Eye (tissue), 1 donor: ENCODE measurements around the gene TRABD2B.

Experiments used
- DNase-seq: peaks from one replicate; pipeline ENCODE4 v3.0.0-alpha.2; 2015

Gene TRABD2B

DNA sequence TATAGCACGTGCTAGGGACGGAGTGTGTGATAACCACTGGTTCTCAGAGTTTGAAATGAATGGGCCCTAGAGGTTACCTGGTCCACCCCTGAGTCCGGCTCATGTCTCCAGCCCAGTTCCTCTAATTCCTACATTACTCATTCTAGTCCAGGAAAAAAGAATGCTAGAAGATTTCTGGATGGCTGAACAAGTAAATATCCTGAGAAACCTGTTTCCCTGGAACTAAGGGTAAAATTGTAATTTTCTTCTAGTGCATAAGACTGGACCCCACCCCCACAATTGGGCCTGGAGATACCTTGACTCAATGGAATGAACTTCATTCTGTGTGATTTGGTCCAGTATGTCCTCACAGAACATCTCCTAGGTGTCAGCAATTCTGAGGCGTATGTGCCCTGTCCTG lies 208.4 kb downstream of the TRABD2B start:
- no peak for DNase-seq

DNA sequence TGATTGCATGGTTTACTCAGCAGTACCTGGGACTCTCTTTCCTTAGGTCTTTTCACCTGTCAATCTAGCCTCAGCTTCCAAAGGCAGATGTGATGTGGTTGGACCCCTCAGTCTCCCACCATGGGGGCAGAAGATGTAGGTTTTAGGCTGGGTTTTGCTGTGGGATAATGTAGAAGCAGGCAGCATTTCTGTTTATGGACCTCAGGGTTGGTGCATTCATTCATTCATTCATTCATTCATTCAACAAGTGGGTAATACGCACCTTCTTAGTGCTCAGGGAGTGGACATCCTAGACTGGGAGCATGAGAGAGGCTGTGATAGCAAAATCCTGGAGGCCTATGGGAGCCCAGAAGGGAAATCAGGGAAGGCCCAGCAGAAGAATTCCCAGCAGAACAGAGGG lies 209.6 kb downstream of the TRABD2B start:
- no peak for DNase-seq

DNA sequence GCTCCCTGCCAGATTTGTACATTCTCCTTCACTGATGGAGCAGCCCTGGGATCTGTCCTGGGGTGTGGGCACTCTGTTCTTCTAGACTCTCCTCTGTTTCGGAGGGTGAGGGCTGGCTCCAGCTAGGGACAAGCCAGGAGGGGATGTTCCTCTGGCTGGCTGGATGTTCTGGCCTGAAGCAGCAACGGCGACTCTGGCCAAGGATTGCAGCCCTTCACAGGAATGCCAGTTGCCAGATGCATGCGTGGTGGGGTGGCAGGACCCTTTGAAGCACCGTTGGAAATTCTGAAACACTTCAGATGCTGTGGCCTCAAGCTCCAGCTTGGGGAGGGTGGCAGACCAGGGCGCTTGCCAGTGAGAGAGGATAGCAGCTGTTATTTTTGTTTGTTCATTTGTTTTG lies 210.9 kb downstream of the TRABD2B start:
- no peak for DNase-seq

DNA sequence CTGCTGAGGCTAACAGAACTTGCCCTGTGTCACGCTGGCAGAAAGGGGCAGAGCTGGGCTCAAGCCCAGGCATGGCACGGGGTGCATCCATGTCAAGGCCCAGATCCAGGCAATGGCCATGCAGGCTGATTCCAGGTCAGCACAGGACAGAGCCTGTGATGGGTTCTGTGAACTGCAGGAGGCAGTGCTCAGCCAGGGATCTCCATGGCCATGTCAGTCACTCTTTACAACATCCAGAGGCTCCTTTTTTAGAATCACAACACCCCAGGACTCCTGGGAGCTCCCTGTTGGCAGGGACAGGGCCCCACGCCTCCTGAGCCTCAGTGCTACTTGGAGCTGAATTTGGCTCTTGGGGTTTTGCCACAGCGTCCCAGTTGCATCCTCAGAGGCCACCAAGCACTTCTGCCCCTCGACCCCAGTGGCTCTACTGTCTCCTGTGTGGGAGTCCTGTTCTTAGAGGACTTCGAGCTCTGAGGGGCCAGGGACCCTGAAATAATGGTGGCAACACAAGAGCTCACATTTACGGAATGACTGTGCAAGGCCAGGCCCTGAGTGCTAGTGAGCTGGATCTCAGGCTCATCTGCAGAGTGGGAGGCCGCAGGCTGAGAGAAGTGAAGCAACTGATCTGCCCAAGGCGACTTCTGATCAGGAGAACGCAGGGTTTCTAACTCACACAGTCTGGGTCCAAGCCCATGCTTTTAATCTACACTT lies 211.5 kb downstream of the TRABD2B start:
- no peak for DNase-seq

DNA sequence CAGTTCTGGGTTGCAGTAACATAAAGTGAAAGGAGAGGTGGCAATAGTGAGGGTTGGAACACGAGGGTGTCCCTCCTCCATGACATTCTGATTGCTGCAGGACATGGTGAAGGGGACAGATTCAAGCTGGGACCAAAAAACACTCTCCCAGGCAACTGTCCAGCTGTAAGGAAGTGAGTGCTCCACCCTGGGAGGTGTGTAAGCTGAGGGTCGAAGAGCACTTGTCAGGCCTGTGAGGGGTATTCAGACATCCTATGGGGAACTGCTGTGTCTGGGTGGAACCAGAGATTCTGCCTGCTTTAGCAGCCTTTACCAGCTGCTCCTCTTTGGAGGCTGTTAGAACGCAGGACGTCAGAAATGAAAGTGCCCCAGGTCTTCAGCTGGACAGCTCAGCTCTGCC lies 212.1 kb downstream of the TRABD2B start:
- DNase-seq = no peak

DNA sequence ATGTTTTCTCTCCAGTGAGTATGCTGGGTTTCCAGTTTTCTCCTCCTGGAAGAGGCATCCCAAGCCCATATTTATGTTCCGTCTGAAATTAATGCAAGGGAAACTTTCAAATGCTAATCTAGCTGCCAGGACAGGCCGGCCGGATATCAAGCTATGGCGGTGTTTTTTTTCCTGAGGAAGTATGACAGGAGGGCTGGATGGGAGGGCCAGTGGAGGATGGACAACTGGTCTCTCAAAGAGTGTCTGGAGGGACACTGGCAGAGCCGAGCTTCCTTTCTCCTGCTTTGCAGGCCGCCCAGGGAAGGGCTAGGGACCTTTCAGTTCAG lies 212.7 kb downstream of the TRABD2B start:
- DNase-seq = no peak

DNA sequence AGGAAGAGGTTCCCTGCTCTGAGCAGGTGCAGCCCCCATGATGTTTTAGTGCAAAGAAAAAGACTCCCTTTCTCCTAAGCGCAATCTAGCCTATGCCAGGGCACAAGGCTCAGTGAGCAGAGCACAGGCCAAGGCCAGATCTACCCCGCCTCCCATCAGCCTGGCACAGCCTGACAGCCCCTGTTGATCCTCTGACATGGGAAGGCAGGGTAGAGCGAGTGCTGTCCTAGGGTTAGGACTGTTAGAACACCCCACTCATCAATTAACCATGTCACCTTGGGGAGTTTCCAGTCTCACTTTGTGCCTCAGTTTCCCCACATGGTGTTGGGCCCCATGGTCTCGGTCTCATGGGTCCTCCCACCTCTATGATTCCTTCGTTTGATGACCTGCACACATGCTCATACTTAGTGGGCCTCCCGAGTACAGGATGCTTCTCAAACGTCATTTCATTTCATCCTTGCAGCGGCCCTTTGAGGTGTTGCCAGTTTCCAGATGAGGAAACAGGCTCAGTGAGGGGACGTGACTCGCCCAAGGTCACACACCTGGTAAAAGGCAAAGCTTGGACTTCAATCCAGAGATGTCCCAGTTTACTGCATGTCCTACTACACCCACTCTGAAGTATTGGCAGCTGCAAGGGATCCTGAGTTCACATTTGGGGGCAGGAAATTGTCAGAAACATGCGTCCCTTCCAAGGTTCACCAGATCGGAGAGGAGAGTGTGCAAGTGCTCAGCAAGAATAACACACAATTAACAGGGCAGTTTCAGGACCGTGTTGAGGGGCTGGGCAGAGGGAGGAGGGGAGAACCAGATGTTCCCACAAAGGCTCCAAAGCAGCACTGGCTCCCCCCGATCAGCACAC lies 213.3 kb downstream of the TRABD2B start:
- DNase-seq = no peak

DNA sequence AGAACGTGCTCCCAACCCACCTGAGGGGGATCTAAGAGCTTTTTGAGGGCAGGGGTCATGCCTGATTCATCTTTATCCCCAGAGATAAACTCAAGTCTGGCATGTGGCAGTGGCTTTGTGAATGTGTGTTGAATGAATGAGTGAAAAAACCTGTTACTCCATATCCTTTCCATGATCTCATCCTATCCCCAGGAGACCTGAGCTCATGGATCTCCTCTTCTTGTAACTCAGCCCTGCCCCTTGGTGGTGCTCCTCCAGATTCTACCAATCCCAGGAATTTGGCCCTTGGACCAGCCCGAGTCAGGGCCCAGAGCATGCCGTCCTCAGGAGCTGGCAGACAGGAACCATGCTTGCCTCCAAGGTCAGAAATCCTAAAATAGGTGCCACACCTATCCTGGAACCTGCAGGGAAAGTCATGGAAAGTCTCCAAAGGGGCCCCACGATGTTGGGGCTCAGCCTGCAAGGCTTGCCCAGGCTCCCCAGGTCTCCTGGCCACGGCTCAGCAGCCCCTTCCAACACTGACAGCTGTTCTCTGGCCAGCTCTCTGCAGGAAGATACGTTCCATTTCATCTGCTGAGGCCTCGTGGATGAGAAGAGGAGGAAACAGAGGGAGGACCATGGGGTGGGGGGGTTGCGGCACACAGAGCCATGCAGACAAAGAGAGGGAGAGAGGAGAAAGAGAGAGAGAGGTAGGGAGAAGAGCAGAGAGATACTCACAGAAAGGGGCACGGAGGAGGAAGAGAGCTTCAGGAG lies 214.6 kb downstream of the TRABD2B start:
- peak; percentile 38 for DNase-seq

DNA sequence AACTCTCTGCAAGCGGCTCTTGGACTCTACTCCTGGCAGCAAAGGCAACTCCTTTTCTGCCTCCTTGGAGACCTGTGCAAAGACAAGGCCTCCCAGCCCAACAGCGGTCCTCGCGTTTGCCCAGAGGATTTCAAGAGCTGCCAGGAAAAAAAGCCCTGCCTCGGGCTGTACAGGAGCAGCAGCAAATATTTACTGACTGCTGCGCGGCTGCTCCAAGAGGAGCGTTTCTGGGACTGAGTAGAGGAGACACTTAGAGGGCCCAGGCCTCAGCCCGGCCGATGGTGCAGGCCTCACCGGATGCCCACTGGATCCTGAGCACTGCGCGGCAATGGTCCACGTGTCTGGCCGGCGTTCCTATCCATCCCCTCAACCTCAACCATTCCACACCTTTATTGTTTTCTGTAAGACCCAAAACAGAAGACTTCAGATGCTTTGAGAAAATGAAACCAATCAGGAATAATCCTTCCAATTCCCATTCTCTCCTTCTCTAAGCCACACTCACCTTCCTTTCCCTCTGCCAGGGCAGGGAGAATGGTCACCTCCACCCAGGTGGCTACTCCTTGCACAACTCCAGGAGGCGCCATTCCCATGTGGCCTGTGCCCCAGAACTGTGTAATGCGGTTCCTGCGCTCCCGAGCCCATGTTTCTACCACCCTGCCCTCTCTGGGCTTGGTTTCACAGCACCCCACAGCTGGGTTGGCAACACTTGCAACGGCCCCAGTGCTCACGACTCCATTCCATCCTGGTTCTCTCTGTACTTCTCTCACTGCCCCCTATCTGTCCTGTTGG lies 215.8 kb downstream of the TRABD2B start:
- DNase-seq = no peak

DNA sequence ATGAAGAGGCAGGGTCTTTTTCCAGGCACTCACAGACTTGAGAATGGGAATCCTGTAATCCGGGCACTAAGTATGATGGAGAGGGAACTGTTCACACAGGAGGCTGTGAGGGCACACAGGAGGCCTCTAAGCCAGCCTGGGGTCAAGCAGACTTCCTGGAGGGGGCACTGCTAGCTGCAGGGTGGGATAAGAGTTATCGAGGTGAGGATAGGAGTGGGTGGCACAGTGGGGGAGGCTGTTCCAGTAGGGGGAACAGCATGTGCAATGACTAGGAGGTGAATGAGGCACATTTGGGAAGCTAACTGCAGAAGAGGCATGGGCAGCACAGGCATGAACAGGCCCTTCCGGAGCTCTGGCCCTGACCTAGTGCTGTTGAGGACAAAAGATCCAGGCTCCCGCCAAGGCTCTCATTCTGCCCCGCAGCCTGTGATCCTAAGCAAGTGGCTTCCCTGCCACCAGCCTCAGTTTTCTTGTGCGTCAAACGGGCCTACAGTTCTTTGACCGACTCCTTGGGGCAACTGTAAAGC lies 216.7 kb downstream of the TRABD2B start:
- DNase-seq = no peak

DNA sequence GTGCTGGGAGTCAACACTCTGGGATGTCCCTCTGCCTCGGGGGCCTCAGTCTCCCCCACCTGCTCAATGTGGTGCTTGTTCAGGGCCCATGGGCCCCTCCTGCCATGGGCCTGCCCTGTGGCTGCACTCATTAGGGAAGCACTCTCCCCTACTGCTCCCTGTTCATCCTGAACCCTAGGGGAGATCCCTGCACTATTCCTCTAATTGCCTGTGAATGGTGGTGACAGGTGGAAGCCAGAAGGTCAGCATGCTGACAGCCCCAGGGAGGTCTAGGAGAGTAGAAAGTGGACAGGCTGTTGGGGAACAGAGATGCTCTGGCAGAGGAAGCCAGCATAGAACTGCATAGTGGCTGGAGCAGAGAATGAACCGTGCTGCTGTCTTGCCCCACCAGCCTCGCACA lies 217.6 kb downstream of the TRABD2B start:
- DNase-seq = peak; percentile 66

DNA sequence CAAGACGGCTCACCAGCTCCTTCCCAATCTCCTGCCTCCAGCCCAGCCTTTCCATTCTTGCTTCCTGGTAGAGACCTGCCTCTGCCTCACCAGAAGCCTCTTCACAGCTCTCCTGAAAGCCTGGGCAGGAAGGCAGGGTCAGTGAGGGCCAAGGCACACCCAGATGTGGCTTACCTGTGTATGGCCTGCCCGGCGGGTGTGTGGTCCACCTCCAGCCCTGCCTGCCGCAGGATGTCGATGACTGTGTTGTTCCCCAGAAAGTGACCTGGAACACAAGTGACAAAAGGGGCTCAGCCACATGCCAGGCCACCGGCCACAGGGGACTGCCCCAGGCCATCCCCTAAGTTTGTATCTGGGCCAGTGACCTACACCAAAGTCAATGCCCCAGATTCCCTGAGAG lies 218.9 kb downstream of the TRABD2B start:
- DNase-seq = no peak

DNA sequence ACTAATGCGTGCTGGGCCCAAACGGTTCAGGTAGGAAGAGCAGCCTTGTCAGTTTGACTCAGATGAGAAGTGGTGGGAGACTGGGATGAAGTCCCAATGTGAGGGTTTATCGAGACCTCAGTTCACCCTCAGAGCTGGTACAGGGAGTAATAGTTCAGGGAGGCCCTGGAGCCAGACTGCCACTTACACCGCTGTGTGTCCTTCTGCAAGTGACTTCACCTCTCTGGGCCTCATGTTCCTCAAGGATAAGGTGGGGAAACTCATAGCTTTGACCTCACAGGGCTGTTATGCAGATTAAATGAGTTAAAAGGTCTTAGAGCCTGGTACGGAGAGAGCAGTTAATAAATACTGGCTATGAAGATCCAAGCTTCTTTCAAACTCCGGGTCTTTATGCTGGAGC lies 219.9 kb downstream of the TRABD2B start:
- no peak for DNase-seq

DNA sequence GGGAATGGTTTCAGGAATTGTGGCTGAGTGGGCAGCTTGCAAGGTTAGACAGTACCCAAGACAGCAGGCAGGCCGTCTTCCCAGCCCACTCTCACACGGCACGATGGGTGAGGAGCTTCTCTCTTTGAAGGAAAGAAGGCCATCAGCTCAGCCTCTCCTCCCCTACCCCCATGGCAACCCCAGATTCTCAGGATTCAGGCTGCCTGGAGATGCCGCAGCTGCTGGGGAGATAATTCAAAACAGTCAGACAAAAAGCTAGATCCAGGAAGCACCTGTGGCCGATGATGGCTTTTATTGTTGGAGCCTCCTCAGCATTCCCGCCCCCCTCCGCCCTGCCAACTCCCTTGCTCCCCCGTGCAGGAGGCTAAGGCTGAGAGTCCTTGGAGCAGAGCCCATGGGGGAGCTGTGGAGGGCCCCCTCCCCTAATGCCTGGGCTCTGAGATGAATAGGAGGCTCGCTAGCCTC lies 220.5 kb downstream of the TRABD2B start:
- peak; percentile 51 for DNase-seq

DNA sequence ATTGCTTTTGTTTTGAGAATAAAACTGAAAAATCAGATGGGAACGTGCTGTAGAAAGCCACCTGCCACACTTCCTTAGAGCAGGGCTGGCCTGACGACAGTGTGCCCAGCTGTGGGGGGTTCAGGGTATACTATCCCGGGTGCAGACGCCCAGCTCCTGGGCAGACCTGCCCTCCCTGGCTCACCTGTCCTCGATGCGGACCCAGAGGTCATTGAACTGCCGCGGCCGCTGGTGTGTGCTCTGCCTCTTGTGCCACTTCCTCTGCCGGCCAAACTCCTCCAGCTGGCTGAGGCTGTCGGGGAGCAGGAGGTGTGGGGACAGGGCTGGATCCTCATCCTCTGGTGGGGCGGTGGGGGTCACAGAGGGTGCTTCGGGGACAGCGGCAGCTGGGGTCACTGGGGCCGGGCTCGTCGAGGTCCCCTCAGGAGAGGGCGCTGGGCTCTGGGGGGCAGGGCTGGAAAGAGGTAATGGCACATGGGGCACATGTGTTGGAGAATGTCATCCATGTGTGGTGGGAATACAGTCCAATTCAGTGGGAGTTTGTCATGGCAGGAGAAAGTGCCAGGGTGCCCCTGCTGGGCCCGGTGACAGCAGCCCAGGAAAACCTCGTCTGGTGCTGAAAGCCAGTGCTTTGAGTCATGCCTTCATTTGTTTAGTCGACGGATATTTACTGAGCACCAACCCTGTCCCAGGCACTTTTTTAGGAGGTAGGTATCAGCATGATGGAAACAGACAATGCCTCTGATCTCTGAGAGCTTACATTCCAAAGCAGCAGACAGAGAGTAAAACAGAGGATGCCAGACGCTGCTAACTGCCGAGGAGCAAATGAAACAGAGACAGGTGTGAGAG lies 222.0 kb downstream of the TRABD2B start:
- DNase-seq = no peak

DNA sequence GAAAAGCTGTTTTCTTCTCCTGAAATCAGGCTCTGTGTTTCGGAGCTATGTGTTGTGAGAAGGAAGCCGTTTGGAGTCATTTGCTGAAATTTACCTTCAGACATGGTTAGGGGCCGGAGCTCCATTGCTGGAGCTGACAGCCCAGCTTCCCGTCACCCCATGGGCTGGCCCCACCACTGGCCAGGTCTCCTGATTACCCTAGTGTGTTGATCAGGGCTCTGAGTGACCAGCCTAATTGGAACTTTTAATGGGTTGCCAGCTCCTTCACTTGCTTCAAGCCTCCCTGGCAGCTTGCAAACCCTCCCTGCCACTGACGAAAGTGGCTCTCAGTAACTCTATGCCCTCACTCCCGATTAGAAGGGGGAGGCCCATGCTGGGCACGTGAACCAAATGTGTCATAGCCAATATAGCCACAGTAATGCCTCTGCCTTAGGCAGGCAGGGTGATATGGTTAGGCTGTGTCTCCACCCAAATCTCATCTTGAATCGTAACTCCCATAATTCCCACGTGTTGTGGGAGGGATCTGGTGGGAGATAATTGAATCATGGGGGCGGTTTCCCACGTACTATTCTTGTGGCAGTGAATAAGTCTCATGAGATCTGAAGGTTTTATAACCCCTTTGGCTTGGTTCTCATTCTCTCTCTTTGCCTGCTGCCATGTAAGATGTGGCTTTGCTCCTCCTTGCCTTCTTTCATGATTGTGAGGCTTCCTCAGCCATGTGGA lies 224.1 kb downstream of the TRABD2B start:
- no peak for DNase-seq

DNA sequence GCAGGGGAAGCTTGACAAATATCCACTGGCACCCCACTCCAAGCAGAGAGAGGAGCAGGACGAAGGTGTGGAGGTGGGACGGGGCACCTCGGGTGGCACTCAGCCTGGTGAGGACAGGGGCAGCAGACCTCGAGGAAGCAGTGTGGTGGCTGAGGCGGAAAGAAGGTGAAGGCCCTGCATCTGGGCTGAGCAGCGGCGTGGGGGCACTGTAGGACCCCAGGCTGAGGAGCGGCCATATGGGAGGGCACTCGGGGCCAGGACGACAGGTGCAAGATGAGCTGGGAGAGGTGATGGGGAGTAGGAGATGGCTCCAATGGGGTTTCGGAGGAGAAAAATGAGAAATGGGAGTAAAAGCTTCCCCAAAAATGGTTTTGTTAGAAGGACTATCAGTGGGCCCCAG lies 224.9 kb downstream of the TRABD2B start:
- no peak for DNase-seq

DNA sequence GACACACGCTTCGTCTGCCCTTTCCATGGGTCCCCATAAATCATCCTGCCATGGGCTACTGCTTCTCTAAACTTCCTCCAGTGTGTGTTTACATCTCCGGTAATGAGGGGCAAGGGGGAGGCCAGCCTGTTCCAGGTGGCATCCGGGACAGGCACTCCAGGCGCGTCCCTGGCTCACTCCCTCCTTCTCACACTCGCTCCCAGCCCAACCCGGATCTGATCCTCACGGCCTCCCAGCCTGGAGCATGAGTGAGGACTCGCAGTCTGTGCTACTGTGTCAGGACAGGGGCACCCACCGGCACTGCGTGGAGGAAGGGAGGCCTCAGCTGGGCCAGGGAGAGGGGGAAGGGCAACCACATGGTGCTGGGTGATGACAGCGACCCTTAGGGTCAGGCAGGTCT lies 225.4 kb downstream of the TRABD2B start:
- DNase-seq = no peak

DNA sequence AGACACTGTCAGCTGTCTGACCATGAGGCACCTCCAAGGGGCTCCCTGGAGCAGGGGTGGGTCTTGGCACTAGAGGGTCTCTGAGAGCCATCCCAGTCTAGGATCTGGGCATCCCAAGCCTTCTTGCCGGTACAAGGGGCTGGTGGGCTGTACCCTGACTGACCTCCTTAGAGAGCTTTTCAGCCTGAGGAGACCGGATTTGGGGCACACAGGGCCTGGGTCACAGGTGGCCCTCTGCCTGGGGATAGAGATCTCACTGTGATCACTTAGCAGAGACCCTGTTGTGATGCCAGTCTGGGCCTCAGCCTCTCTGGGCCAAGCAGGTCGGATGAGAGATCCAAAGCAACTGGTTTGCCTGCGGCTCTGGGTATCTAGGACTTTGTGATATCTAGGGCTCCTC lies 227.2 kb downstream of the TRABD2B start:
- no peak for DNase-seq

DNA sequence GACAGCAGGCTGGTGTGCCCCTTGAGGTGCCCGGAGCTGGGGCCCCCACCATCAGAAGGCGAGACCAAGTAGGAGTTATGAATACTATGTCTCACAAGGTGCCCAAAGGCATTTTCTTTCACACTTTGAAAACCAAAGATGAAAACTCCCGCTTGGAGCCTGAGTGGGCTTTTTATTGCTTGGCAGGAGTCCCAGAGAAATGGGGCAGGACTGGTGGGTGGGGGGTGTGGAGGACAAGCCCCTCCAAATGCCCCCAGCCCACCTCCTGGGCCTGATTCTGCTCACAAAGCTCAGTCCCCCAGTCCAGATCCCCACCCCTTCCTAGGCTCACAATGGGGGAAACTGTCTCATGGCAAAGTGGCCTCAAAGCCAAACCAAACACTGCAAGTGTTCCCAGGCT lies 227.9 kb downstream of the TRABD2B start:
- DNase-seq = no peak

DNA sequence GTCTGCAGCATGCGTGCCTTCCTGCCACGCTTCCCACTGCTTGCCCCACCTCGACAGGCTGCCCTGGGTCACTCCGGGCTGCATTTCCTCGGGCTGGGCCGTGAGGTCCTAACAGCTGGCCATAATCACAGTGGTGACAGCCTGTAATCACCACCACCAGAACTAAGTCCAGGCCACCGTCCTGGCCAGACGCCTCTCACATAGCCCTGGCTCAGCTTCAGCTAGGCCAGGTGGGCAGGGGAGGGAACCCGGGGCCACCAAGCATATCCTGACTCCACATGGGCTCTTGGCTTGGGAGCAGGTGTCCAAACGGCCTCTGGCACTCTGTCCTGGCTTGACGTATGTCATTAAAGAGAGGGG lies 229.5 kb downstream of the TRABD2B start:
- DNase-seq = no peak
